RWPE2 (cell line): ENCODE results near the gene OR2T27.
A peak's percentile ranks its signal among the peaks of the same experiment; 100 is the strongest.

Experiments
- ATAC-seq: fragments of 200-7000 bp; cut with Tn5 transposase; 3 replicates; pipeline ENCODE4 v1.9.1; 2021; ENCODE audit warnings: low read depth
- DNase-seq: peaks from one replicate; pipeline ENCODE4 v3.0.0-alpha.2; 2020; ENCODE audit warnings: low spot score
- H3K27ac ChIP-seq: fragments of 450-650 bp; 2 replicates; pipeline ENCODE4 v1.5.1; 2017; ENCODE audit warnings: mild to moderate bottlenecking; ENCODE audit not compliant: poor library complexity, severe bottlenecking
- H3K27me3 ChIP-seq: fragments of 250-450 bp; sonication (Bioruptor Pico); 2 replicates; pipeline ENCODE4 v1.5.1; 2021; ENCODE audit warnings: mild to moderate bottlenecking, moderate library complexity; ENCODE audit not compliant: insufficient read depth, poor library complexity, severe bottlenecking
- H3K36me3 ChIP-seq: fragments of 250-450 bp; sonication (Bioruptor Pico); 2 replicates; pipeline ENCODE4 v1.5.1; 2020; ENCODE audit warnings: low read depth, mild to moderate bottlenecking, moderate library complexity
- H3K4me1 ChIP-seq: fragments of 250-450 bp; sonication (Bioruptor Pico); 2 replicates; pipeline ENCODE4 v1.5.1; 2021; ENCODE audit warnings: mild to moderate bottlenecking, moderate library complexity; ENCODE audit not compliant: insufficient read depth, poor library complexity, severe bottlenecking
- H3K4me3 ChIP-seq: fragments of 250-450 bp; sonication (Bioruptor Pico); 2 replicates; pipeline ENCODE4 v1.5.1; 2021; ENCODE audit warnings: mild to moderate bottlenecking, moderate library complexity; ENCODE audit not compliant: severe bottlenecking
- H3K9me3 ChIP-seq: fragments of 250-450 bp; sonication (Bioruptor Pico); 2 replicates; pipeline ENCODE4 v1.5.1; 2021; ENCODE audit warnings: mild to moderate bottlenecking, moderate library complexity; ENCODE audit not compliant: severe bottlenecking
- CTCF ChIP-seq: fragments of 450-650 bp; IDR thresholded peaks from one replicate; pipeline ENCODE4 v1.5.1; 2017; ENCODE audit warnings: mild to moderate bottlenecking, moderate library complexity; ENCODE audit not compliant: poor library complexity, severe bottlenecking

OR2T27 gene

GRCh38 chr1:248621770-248622169, 33.6 kb downstream of the OR2T27 start:
- no peaks in the 10 kb centered on the region for H3K27me3 ChIP-seq
- ATAC-seq (no peak), DNase-seq (no peak)
- no peaks in the 10 kb centered on the region for H3K4me1 ChIP-seq
- H3K9me3 ChIP-seq, result no peaks in the 10 kb centered on the region
- TF ChIP-seq CTCF, result no peak
- no peak overlapping the region for H3K4me3 ChIP-seq
- H3K27ac ChIP-seq, result no peak overlapping the region
- no peaks in the 10 kb centered on the region for H3K36me3 ChIP-seq

- Histone ChIP-seq H3K4me1 (no peaks in the 10 kb centered on the region), H3K4me3 (no peak overlapping the region), H3K27ac (no peak overlapping the region), H3K27me3 (no peaks in the 10 kb centered on the region), H3K9me3 (no peaks in the 10 kb centered on the region), H3K36me3 (no peaks in the 10 kb centered on the region)
- DNase-seq, result no peak
- ATAC-seq, result no peak
- TF ChIP-seq CTCF, result peak; percentile 40
Measured at GRCh38 chr1:248618878-248619277, 36.5 kb downstream of the OR2T27 start.

GRCh38 chr1:248618119-248618518, 37.2 kb downstream of the OR2T27 start:
- H3K27ac ChIP-seq, result no peak overlapping the region
- H3K9me3 ChIP-seq, result no peaks in the 10 kb centered on the region
- ATAC-seq, result no peak
- DNase-seq, result no peak
- no peaks in the 10 kb centered on the region for H3K36me3 ChIP-seq
- H3K4me3 ChIP-seq, result no peak overlapping the region
- no peaks in the 10 kb centered on the region for H3K4me1 ChIP-seq
- no peak for TF ChIP-seq CTCF
- H3K27me3 ChIP-seq, result no peaks in the 10 kb centered on the region

- Histone ChIP-seq H3K9me3 (no peaks in the 10 kb centered on the region), H3K27me3 (no peaks in the 10 kb centered on the region), H3K4me3 (no peak overlapping the region), H3K27ac (no peak overlapping the region), H3K36me3 (no peaks in the 10 kb centered on the region), H3K4me1 (no peaks in the 10 kb centered on the region)
- no peak for TF ChIP-seq CTCF
- DNase-seq (no peak), ATAC-seq (no peak)
Measured at GRCh38 chr1:248613742-248614141, 41.6 kb downstream of the OR2T27 start.

GRCh38 chr1:248611883-248612414, 43.4 kb downstream of the OR2T27 start:
- DNase-seq, result no peak
- no peak for TF ChIP-seq CTCF
- H3K27me3 ChIP-seq, result no peaks in the 10 kb centered on the region
- no peak overlapping the region for H3K4me3 ChIP-seq
- no peaks in the 10 kb centered on the region for H3K36me3 ChIP-seq
- no peak overlapping the region for H3K27ac ChIP-seq
- ATAC-seq, result no peak
- no peaks in the 10 kb centered on the region for H3K9me3 ChIP-seq
- no peaks in the 10 kb centered on the region for H3K4me1 ChIP-seq
